GM12878 (cell line): ENCODE data around the gene BICC1.

Experiments
- MLLT1 ChIP-seq: fragments of 450-650 bp; IDR thresholded peaks from 2 replicates; pipeline ENCODE4 v1.6.1; 2016; ENCODE audit warnings: mild to moderate bottlenecking
- USF1 ChIP-seq: IDR thresholded peaks from 2 replicates; pipeline ENCODE4 v1.6.1; 2011; ENCODE audit warnings: borderline replicate concordance, low read depth, mild to moderate bottlenecking, moderate library complexity, mixed read lengths, low read length; ENCODE audit not compliant: insufficient read depth; ENCODE audit errors: extremely low read length

GRCh38 chr10:58593008-58593407 lies 80.3 kb downstream of the BICC1 start:
- TF ChIP-seq USF1 (no peak), MLLT1 (no peak)
